Measurements from ENCODE around the gene UMPS. TPM values are rescaled to one million over a fixed set of nuclear protein-coding genes. Genes with fewer than 3 reads are reported as not detected.

Gene UMPS
- total RNA-seq, 1 experiment from 2014 or later = 45.4 TPM

- DNase-seq (ENCODE audit: low spot score) = no peak
- ChIA-PET POLR2A (no interaction called here), CTCF (interaction anchor here (1.2 to 1.8 kb wide), 2 partner anchors 30 to 110 kb away, joined by 3 to 7 read pairs; no protein-coding TSS in a partner anchor)
- Mint-ChIP-seq H3K27ac (peak overlapping the region; percentile 26), H3K4me3 (no peak overlapping the region), H3K36me3 (peaks cover 65% of the 10 kb centered on the region), H3K9me3 (no peaks in the 10 kb centered on the region), H3K4me1 (peaks cover 4% of the 10 kb centered on the region), H3K27me3 (ENCODE audit: low read depth) (no peaks in the 10 kb centered on the region)
- ATAC-seq = no peak
- TF ChIP-seq PRRX2 (CRISPR knock-in tag; IDR thresholded peaks at IDR 0.05) (no peak), ZNF416 (CRISPR knock-in tag; IDR thresholded peaks at IDR 0.05) (no peak), ATF2 (CRISPR knock-in tag; IDR thresholded peaks at IDR 0.05; ENCODE audit: borderline replicate concordance, low read depth) (no peak), SMAD4 (CRISPR knock-in tag; IDR thresholded peaks at IDR 0.05) (no peak), EMX1 (CRISPR knock-in tag; IDR thresholded peaks at IDR 0.05) (no peak), CREB1 (CRISPR knock-in tag; IDR thresholded peaks at IDR 0.05) (no peak), CBFB (CRISPR knock-in tag; IDR thresholded peaks at IDR 0.05; ENCODE audit: low read depth) (no peak), FOXK1 (CRISPR knock-in tag; IDR thresholded peaks at IDR 0.05) (no peak), NR3C1 (CRISPR knock-in tag; conservative IDR thresholded peaks at IDR 0.05; ENCODE audit: low read depth) (no peak), ZNF671 (CRISPR knock-in tag; IDR thresholded peaks at IDR 0.05) (no peak), SOX15 (CRISPR knock-in tag; IDR thresholded peaks at IDR 0.05) (no peak), E2F5 (CRISPR knock-in tag; IDR thresholded peaks at IDR 0.05) (no peak), ZNF263 (CRISPR knock-in tag; IDR thresholded peaks at IDR 0.05; ENCODE audit: low read depth) (no peak), FOXJ3 (CRISPR knock-in tag; IDR thresholded peaks at IDR 0.05; ENCODE audit: borderline replicate concordance) (no peak)
- TF ChIP-seq, protein P1, sequence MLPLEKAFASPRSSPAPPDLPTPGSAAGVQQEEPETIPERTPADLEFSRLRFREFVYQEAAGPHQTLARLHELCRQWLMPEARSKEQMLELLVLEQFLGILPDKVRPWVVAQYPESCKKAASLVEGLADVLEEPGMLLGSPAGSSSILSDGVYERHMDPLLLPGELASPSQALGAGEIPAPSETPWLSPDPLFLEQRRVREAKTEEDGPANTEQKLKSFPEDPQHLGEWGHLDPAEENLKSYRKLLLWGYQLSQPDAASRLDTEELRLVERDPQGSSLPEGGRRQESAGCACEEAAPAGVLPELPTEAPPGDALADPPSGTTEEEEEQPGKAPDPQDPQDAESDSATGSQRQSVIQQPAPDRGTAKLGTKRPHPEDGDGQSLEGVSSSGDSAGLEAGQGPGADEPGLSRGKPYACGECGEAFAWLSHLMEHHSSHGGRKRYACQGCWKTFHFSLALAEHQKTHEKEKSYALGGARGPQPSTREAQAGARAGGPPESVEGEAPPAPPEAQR (CRISPR knock-in tag; IDR thresholded peaks at IDR 0.05) = no peak
- TF ChIP-seq, protein P2, sequence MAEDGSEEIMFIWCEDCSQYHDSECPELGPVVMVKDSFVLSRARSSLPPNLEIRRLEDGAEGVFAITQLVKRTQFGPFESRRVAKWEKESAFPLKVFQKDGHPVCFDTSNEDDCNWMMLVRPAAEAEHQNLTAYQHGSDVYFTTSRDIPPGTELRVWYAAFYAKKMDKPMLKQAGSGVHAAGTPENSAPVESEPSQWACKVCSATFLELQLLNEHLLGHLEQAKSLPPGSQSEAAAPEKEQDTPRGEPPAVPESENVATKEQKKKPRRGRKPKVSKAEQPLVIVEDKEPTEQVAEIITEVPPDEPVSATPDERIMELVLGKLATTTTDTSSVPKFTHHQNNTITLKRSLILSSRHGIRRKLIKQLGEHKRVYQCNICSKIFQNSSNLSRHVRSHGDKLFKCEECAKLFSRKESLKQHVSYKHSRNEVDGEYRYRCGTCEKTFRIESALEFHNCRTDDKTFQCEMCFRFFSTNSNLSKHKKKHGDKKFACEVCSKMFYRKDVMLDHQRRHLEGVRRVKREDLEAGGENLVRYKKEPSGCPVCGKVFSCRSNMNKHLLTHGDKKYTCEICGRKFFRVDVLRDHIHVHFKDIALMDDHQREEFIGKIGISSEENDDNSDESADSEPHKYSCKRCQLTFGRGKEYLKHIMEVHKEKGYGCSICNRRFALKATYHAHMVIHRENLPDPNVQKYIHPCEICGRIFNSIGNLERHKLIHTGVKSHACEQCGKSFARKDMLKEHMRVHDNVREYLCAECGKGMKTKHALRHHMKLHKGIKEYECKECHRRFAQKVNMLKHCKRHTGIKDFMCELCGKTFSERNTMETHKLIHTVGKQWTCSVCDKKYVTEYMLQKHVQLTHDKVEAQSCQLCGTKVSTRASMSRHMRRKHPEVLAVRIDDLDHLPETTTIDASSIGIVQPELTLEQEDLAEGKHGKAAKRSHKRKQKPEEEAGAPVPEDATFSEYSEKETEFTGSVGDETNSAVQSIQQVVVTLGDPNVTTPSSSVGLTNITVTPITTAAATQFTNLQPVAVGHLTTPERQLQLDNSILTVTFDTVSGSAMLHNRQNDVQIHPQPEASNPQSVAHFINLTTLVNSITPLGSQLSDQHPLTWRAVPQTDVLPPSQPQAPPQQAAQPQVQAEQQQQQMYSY (CRISPR knock-in tag; IDR thresholded peaks at IDR 0.05) = no peak
- TF ChIP-seq, protein P3, sequence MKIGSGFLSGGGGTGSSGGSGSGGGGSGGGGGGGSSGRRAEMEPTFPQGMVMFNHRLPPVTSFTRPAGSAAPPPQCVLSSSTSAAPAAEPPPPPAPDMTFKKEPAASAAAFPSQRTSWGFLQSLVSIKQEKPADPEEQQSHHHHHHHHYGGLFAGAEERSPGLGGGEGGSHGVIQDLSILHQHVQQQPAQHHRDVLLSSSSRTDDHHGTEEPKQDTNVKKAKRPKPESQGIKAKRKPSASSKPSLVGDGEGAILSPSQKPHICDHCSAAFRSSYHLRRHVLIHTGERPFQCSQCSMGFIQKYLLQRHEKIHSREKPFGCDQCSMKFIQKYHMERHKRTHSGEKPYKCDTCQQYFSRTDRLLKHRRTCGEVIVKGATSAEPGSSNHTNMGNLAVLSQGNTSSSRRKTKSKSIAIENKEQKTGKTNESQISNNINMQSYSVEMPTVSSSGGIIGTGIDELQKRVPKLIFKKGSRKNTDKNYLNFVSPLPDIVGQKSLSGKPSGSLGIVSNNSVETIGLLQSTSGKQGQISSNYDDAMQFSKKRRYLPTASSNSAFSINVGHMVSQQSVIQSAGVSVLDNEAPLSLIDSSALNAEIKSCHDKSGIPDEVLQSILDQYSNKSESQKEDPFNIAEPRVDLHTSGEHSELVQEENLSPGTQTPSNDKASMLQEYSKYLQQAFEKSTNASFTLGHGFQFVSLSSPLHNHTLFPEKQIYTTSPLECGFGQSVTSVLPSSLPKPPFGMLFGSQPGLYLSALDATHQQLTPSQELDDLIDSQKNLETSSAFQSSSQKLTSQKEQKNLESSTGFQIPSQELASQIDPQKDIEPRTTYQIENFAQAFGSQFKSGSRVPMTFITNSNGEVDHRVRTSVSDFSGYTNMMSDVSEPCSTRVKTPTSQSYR (CRISPR knock-in tag; IDR thresholded peaks at IDR 0.05) = no peak
- TF ChIP-seq, protein P4, sequence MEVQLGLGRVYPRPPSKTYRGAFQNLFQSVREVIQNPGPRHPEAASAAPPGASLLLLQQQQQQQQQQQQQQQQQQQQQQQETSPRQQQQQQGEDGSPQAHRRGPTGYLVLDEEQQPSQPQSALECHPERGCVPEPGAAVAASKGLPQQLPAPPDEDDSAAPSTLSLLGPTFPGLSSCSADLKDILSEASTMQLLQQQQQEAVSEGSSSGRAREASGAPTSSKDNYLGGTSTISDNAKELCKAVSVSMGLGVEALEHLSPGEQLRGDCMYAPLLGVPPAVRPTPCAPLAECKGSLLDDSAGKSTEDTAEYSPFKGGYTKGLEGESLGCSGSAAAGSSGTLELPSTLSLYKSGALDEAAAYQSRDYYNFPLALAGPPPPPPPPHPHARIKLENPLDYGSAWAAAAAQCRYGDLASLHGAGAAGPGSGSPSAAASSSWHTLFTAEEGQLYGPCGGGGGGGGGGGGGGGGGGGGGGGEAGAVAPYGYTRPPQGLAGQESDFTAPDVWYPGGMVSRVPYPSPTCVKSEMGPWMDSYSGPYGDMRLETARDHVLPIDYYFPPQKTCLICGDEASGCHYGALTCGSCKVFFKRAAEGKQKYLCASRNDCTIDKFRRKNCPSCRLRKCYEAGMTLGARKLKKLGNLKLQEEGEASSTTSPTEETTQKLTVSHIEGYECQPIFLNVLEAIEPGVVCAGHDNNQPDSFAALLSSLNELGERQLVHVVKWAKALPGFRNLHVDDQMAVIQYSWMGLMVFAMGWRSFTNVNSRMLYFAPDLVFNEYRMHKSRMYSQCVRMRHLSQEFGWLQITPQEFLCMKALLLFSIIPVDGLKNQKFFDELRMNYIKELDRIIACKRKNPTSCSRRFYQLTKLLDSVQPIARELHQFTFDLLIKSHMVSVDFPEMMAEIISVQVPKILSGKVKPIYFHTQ (CRISPR knock-in tag; IDR thresholded peaks at IDR 0.05) = no peak
- TF ChIP-seq, protein P5, sequence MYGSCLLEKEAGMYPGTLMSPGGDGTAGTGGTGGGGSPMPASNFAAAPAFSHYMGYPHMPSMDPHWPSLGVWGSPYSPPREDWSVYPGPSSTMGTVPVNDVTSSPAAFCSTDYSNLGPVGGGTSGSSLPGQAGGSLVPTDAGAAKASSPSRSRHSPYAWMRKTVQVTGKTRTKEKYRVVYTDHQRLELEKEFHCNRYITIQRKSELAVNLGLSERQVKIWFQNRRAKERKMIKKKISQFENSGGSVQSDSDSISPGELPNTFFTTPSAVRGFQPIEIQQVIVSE (CRISPR knock-in tag; IDR thresholded peaks at IDR 0.05; ENCODE audit: borderline replicate concordance) = no peak
Observed at GRCh38 chr3:124791142-124791541, 60.9 kb downstream of the UMPS start.

Measured in WTC11 (cell line).